K562 (cell line): ENCODE measurements around the gene IFFO2. TPM values are rescaled to one million over a fixed set of nuclear protein-coding genes. Genes with fewer than 3 reads are reported as not detected.
A peak's percentile ranks its signal among the peaks of the same experiment; 100 is the strongest.

Experiments used
- BMI1 ChIP-seq: fragments of 150-350 bp; IDR thresholded peaks from 2 replicates; pipeline ENCODE4 v1.6.1; 2014; ENCODE audit warnings: low read length
- DNMT1 ChIP-seq: fragments of 450-650 bp; IDR thresholded peaks from 2 replicates; pipeline ENCODE4 v1.6.1; 2016; ENCODE audit warnings: antibody characterized with exemption, mild to moderate bottlenecking
- EZH2 ChIP-seq: IDR thresholded peaks from 2 replicates; pipeline ENCODE4 v1.6.1; 2012; ENCODE audit warnings: low read depth, mild to moderate bottlenecking, inconsistent platforms, low read length, borderline replicate concordance
- FOXA1 ChIP-seq: fragments of 450-650 bp; IDR thresholded peaks from 2 replicates; pipeline ENCODE4 v1.6.1; 2016; ENCODE audit warnings: mild to moderate bottlenecking, borderline replicate concordance
- FOXJ2 ChIP-seq: fragments of 200-800 bp; sonication (Bioruptor generic); IDR thresholded peaks from 2 replicates; pipeline ENCODE4 v1.6.1; 2016; ENCODE audit warnings: missing genetic modification characterization, missing compliant biosample characterization
- HMG20A ChIP-seq: fragments of 450-650 bp; formaldehyde crosslinking; conservative IDR thresholded peaks from 2 replicates; pipeline ENCODE4 v1.4.0; 2020; ENCODE audit warnings: mild to moderate bottlenecking, mixed read lengths
- HNRNPL ChIP-seq: fragments of 200-400 bp; formaldehyde crosslinking; IDR thresholded peaks from 2 replicates; pipeline ENCODE4 v1.6.1; 2017; ENCODE audit warnings: low read depth, mild to moderate bottlenecking, low read length
- L3MBTL2 ChIP-seq: fragments of 450-650 bp; IDR thresholded peaks from 2 replicates; pipeline ENCODE4 v1.6.1; 2016; ENCODE audit warnings: mild to moderate bottlenecking, moderate library complexity
- MLLT1 ChIP-seq, 2 experiments: fragments of 450-650 bp; IDR thresholded peaks; 2 replicates each; pipeline ENCODE4 v1.6.1; 2016
- NFE2 ChIP-seq: IDR thresholded peaks from 2 replicates; pipeline ENCODE4 v1.6.1; 2014; ENCODE audit warnings: antibody characterized with exemption, low read depth
- OTX1 ChIP-seq: fragments of 450-650 bp; formaldehyde crosslinking; IDR thresholded peaks from 2 replicates; pipeline ENCODE4 v1.4.0; 2022; ENCODE audit warnings: mild to moderate bottlenecking
- POLR3G ChIP-seq: IDR thresholded peaks from 2 replicates; pipeline ENCODE4 v1.6.1; 2011; ENCODE audit not compliant: insufficient read length, insufficient replicate concordance; ENCODE audit errors: extremely low read depth
- SMAD3 ChIP-seq: fragments of 450-650 bp; formaldehyde crosslinking; conservative IDR thresholded peaks from 2 replicates; pipeline ENCODE4 v1.4.0; 2020; ENCODE audit warnings: mild to moderate bottlenecking
- STAG1 ChIP-seq: sonication (generic); formaldehyde crosslinking; IDR thresholded peaks from 2 replicates; pipeline ENCODE4 v1.5.0; 2020; ENCODE audit warnings: missing genetic modification reagents, borderline replicate concordance
- TOE1 ChIP-seq, 2 experiments: fragments of 450-650 bp in 1 of 2; sonication (generic) in 1 of 2; formaldehyde crosslinking in 1 of 2; IDR thresholded peaks; 2 replicates each; pipeline versions ENCODE4 v1.7.1 to v1.8.0; 2016 to 2022; ENCODE audit warnings: borderline replicate concordance in 2 of 2, mild to moderate bottlenecking in 2 of 2, antibody characterized with exemption in 1 of 2, inconsistent platforms in 1 of 2, low read depth in 1 of 2, missing genetic modification reagents in 1 of 2, moderate library complexity in 1 of 2
- ZNF140 ChIP-seq: fragments of 250-450 bp; sonication (Bioruptor Pico); IDR thresholded peaks from 2 replicates; pipeline ENCODE4 v1.8.0; 2021; ENCODE audit warnings: moderate library complexity, mild to moderate bottlenecking, inconsistent platforms
- ZNF830 ChIP-seq: fragments of 250-450 bp; sonication (Bioruptor Pico); IDR thresholded peaks from 2 replicates; pipeline ENCODE4 v1.5.0; 2021; ENCODE audit warnings: mild to moderate bottlenecking
- polyA plus RNA-seq, 8 experiments: library from polyadenylated mRNA; depleted of rRNA in 4 of 8; stranded (reverse) in 5 of 8; unstranded in 3 of 8; fragments of >200 nt; fragmentation: Nextera tagmentation in 2 of 8; fragmentation: Illumina TruSeq in 1 of 8; extraction: Ambion mirVana in 2 of 8; extraction: Trizol in 1 of 8; gene quantifications; 2 replicates each; pipeline versions ENCODE4 v1.2.1 to v1.2.3, GENCODE V29; 2011 to 2014; ENCODE audit warnings: inconsistent platforms in 1 of 8, missing spikeins in 1 of 8
- total RNA-seq, 7 experiments: library from RNA; depleted of rRNA in 6 of 7; stranded (reverse); fragments of >200 nt in 6 of 7; fragmentation: Illumina TruSeq in 2 of 7; extraction: Trizol in 2 of 7; gene quantifications; 2 replicates each; pipeline versions ENCODE4 v1.2.1 to v1.2.3, GENCODE V29; 2011 to 2021; ENCODE audit warnings: low replicate concordance in 1 of 7
- TF ChIP-seq, protein P1 (sequence below): sonication (generic); formaldehyde crosslinking; IDR thresholded peaks from 2 replicates; pipeline ENCODE4 v1.8.1; 2023; ENCODE audit warnings: mild to moderate bottlenecking, missing genetic modification reagents
- TF ChIP-seq, protein P2 (sequence below): fragments of 250-450 bp; sonication (Bioruptor Pico); IDR thresholded peaks from 2 replicates; pipeline ENCODE4 v1.4.0; 2020

The IFFO2 gene
- total and polyA plus RNA-seq, 9 of the 15 experiments (the other 6 are each of a cell fraction or from before 2014, with no cell fraction given): 0.15 to 1.0 (median 0.44) TPM; not detected in 2

- TF ChIP-seq TOE1 (IDR thresholded peaks at IDR 0.05; ENCODE audit: borderline replicate concordance) (peak; percentile 70), TOE1 (CRISPR knock-in tag; IDR thresholded peaks at IDR 0.05; ENCODE audit: borderline replicate concordance, low read depth) (no peak), BMI1 (no peak), ZNF830 (no peak), STAG1 (CRISPR knock-in tag) (peak; percentile 80; the same call in 1 of the 2 replicates), FOXJ2 (no peak), SMAD3 (CRISPR knock-in tag) (0 out of 2 replicates have a peak, but pooled peaks have one; percentile 30), ZNF140 (no peak), L3MBTL2 (no peak), OTX1 (CRISPR knock-in tag) (no peak), EZH2 (no peak), HMG20A (no peak), NFE2 (no peak), DNMT1 (no peak), POLR3G (no peak), MLLT1 (IDR thresholded peaks at IDR 0.05) (peak in 1 of 2 experiments; percentile 88; a peak in 2 of 4 replicates), FOXA1 (no peak), HNRNPL (no peak)
- TF ChIP-seq, protein P1, sequence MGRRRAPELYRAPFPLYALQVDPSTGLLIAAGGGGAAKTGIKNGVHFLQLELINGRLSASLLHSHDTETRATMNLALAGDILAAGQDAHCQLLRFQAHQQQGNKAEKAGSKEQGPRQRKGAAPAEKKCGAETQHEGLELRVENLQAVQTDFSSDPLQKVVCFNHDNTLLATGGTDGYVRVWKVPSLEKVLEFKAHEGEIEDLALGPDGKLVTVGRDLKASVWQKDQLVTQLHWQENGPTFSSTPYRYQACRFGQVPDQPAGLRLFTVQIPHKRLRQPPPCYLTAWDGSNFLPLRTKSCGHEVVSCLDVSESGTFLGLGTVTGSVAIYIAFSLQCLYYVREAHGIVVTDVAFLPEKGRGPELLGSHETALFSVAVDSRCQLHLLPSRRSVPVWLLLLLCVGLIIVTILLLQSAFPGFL (CRISPR knock-in tag): no peak
- TF ChIP-seq, protein P2, sequence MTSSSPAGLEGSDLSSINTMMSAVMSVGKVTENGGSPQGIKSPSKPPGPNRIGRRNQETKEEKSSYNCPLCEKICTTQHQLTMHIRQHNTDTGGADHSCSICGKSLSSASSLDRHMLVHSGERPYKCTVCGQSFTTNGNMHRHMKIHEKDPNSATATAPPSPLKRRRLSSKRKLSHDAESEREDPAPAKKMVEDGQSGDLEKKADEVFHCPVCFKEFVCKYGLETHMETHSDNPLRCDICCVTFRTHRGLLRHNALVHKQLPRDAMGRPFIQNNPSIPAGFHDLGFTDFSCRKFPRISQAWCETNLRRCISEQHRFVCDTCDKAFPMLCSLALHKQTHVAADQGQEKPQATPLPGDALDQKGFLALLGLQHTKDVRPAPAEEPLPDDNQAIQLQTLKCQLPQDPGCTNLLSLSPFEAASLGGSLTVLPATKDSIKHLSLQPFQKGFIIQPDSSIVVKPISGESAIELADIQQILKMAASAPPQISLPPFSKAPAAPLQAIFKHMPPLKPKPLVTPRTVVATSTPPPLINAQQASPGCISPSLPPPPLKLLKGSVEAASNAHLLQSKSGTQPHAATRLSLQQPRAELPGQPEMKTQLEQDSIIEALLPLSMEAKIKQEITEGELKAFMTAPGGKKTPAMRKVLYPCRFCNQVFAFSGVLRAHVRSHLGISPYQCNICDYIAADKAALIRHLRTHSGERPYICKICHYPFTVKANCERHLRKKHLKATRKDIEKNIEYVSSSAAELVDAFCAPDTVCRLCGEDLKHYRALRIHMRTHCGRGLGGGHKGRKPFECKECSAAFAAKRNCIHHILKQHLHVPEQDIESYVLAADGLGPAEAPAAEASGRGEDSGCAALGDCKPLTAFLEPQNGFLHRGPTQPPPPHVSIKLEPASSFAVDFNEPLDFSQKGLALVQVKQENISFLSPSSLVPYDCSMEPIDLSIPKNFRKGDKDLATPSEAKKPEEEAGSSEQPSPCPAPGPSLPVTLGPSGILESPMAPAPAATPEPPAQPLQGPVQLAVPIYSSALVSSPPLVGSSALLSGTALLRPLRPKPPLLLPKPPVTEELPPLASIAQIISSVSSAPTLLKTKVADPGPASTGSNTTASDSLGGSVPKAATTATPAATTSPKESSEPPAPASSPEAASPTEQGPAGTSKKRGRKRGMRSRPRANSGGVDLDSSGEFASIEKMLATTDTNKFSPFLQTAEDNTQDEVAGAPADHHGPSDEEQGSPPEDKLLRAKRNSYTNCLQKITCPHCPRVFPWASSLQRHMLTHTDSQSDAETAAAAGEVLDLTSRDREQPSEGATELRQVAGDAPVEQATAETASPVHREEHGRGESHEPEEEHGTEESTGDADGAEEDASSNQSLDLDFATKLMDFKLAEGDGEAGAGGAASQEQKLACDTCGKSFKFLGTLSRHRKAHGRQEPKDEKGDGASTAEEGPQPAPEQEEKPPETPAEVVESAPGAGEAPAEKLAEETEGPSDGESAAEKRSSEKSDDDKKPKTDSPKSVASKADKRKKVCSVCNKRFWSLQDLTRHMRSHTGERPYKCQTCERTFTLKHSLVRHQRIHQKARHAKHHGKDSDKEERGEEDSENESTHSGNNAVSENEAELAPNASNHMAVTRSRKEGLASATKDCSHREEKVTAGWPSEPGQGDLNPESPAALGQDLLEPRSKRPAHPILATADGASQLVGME (CRISPR knock-in tag): no peak
Measured at GRCh38 chr1:18913065-18913835, 43.2 kb downstream of the IFFO2 start (continued).
